Stimulated activated CD8-positive, alpha-beta memory T cell treated with anti-CD3 and anti-CD28 coated beads, Interleukin-7, amount 100 ng/mL, for 1 hour (primary cell): ENCODE results near the gene MEAK7.
A peak's percentile ranks its signal among the peaks of the same experiment; 100 is the strongest.

Experiments
- DNase-seq, 2 donors: peaks; one replicate each; pipeline ENCODE4 v3.0.0-alpha.2; 2020; ENCODE audit warnings: low read depth in 2 of 2

Gene MEAK7

GRCh38 chr16:84513666-84514065, 9.2 kb upstream of the MEAK7 start:
- DNase-seq = no peak

GRCh38 chr16:84513123-84513522, 8.7 kb upstream of the MEAK7 start:
- no peak for DNase-seq

- no peak for DNase-seq
Measured at GRCh38 chr16:84511831-84512230, 7.4 kb upstream of the MEAK7 start.

- peak; percentile 70 to 75 for DNase-seq
Measured at GRCh38 chr16:84511180-84511800, 6.8 kb upstream of the MEAK7 start.

- no peak for DNase-seq
Measured at GRCh38 chr16:84509032-84509950, 4.8 kb upstream of the MEAK7 start.

- DNase-seq = no peak
Measured at GRCh38 chr16:84508502-84508901, 4.0 kb upstream of the MEAK7 start.

GRCh38 chr16:84507011-84507982, 2.8 kb upstream of the MEAK7 start:
- no peak for DNase-seq

- no peak for DNase-seq
Measured at GRCh38 chr16:84505249-84506187, 1.1 kb upstream of the MEAK7 start.

- no peak for DNase-seq
Measured at GRCh38 chr16:84503751-84504395, 586 bp downstream of the MEAK7 start.

- DNase-seq = no peak
Measured at GRCh38 chr16:84502581-84502980, 1.9 kb downstream of the MEAK7 start.

- DNase-seq = no peak
Measured at GRCh38 chr16:84502075-84502474, 2.4 kb downstream of the MEAK7 start.

GRCh38 chr16:84501077-84501735, 3.3 kb downstream of the MEAK7 start:
- DNase-seq = no peak

GRCh38 chr16:84500531-84500930, 3.9 kb downstream of the MEAK7 start:
- DNase-seq = no peak

GRCh38 chr16:84499638-84500037, 4.8 kb downstream of the MEAK7 start:
- no peak for DNase-seq

- no peak for DNase-seq
Measured at GRCh38 chr16:84498859-84499620, 5.4 kb downstream of the MEAK7 start.

GRCh38 chr16:84498223-84498610, 6.2 kb downstream of the MEAK7 start:
- no peak for DNase-seq

- no peak for DNase-seq
Measured at GRCh38 chr16:84497418-84498222, 6.8 kb downstream of the MEAK7 start.

GRCh38 chr16:84496991-84497390, 7.5 kb downstream of the MEAK7 start:
- DNase-seq = no peak
